SU-DHL-6 (cell line): Measurements from ENCODE around the gene PTGR3.
A peak's percentile ranks its signal among the peaks of the same experiment; 100 is the strongest.

Experiments
- H2AFZ ChIP-seq: fragments of 200-600 bp; sonication (generic); 2 replicates; pipeline ENCODE4 v1.6.1; 2014; ENCODE audit warnings: low read depth, mild to moderate bottlenecking, moderate library complexity, mixed read lengths, antibody characterized with exemption, low read length; ENCODE audit not compliant: severe bottlenecking
- H3F3A ChIP-seq: fragments of 200-600 bp; shearing (Covaris generic); 2 replicates; pipeline ENCODE4 v1.6.0; 2016; ENCODE audit warnings: antibody characterized with exemption, mild to moderate bottlenecking; ENCODE audit not compliant: insufficient read depth
- H3K27ac ChIP-seq: fragments of 200-600 bp; sonication (generic); 2 replicates; pipeline ENCODE4 v1.5.1; 2016; ENCODE audit warnings: low read depth, mild to moderate bottlenecking, low read length, moderate library complexity, mixed read lengths
- H3K27me3 ChIP-seq: fragments of 200-600 bp; sonication (generic), shearing (Covaris generic); 2 replicates; pipeline ENCODE4 v1.6.0; 2014; ENCODE audit warnings: mild to moderate bottlenecking, low read length
- H3K36me3 ChIP-seq: fragments of 200-600 bp; sonication (generic); 2 replicates; pipeline ENCODE4 v1.6.1; 2014; ENCODE audit warnings: mild to moderate bottlenecking, low read length, mixed read lengths
- H3K4me2 ChIP-seq: fragments of 300-600, 200-600 bp; shearing (Covaris generic), sonication (generic); 2 replicates; pipeline ENCODE4 v1.6.0; 2014; ENCODE audit warnings: low read length, low read depth, mild to moderate bottlenecking; ENCODE audit not compliant: poor library complexity, severe bottlenecking
- H3K4me3 ChIP-seq: fragments of 200-600 bp; sonication (generic); 2 replicates; pipeline ENCODE4 v1.5.1; 2014; ENCODE audit warnings: antibody characterized with exemption, low read length, mild to moderate bottlenecking, mixed read lengths; ENCODE audit not compliant: insufficient read depth, poor library complexity, severe bottlenecking
- H3K79me2 ChIP-seq: fragments of 200-600 bp; sonication (generic); 2 replicates; pipeline ENCODE4 v1.6.1; 2014; ENCODE audit warnings: mild to moderate bottlenecking, low read length, moderate library complexity; ENCODE audit not compliant: insufficient read depth
- H3K9ac ChIP-seq: fragments of 200-600 bp; sonication (generic); 2 replicates; pipeline ENCODE4 v1.7.0; 2014; ENCODE audit warnings: mild to moderate bottlenecking, low read length
- H3K9me2 ChIP-seq: fragments of 200-600 bp; sonication (generic); replicated peaks from 2 replicates; pipeline ENCODE4 v1.6.1; 2014; ENCODE audit warnings: low read length; ENCODE audit not compliant: insufficient read depth
- H3K9me3 ChIP-seq: fragments of 200-600 bp; sonication (generic); 2 replicates; pipeline ENCODE4 v1.6.1; 2014; ENCODE audit warnings: low read length, mixed read lengths; ENCODE audit not compliant: insufficient read depth
- H4K20me1 ChIP-seq: fragments of 200-600 bp; sonication (generic); 2 replicates; pipeline ENCODE4 v1.6.1; 2014; ENCODE audit warnings: low read depth, mild to moderate bottlenecking, antibody characterized with exemption, low read length, moderate library complexity, mixed read lengths
- CTCF ChIP-seq: fragments of 200-600 bp; sonication (generic); IDR thresholded peaks from one replicate; pipeline ENCODE4 v1.5.1; 2017; ENCODE audit warnings: antibody characterized with exemption, mild to moderate bottlenecking, low read length, moderate library complexity; ENCODE audit not compliant: insufficient read depth, poor library complexity, severe bottlenecking
- EZH2phosphoT487 ChIP-seq: fragments of 200-600 bp; sonication (generic), shearing (Covaris generic); conservative IDR thresholded peaks from 2 replicates; pipeline ENCODE4 v1.6.1; 2018; ENCODE audit warnings: mild to moderate bottlenecking, antibody characterized with exemption, low read length, moderate library complexity, mixed read lengths

Gene PTGR3

GRCh38 chr18:75213611-75214331 is 4.8 kb upstream of the PTGR3 start:
- Histone ChIP-seq H3K9me2 (no peaks in the 10 kb centered on the region), H3K4me3 (no peak overlapping the region), H3K9ac (no peak overlapping the region), H3K27ac (no peak overlapping the region), H2AFZ (no peak overlapping the region), H3F3A (peaks cover 4% of the 10 kb centered on the region; the same call in 1 of the 2 replicates), H3K9me3 (no peaks in the 10 kb centered on the region), H3K36me3 (no peaks in the 10 kb centered on the region), H3K79me2 (no peaks in the 10 kb centered on the region), H4K20me1 (peaks cover 15% of the 10 kb centered on the region; the same call in 1 of the 2 replicates), H3K27me3 (no peaks in the 10 kb centered on the region), H3K4me2 (no peak overlapping the region)
- no peak for TF ChIP-seq EZH2phosphoT487
- TF ChIP-seq CTCF, result no peak

GRCh38 chr18:75212751-75213090 is 3.8 kb upstream of the PTGR3 start:
- Histone ChIP-seq H3F3A (peaks cover 4% of the 10 kb centered on the region; the same call in 1 of the 2 replicates), H4K20me1 (peaks cover 10% of the 10 kb centered on the region; the same call in 1 of the 2 replicates), H2AFZ (no peak overlapping the region), H3K4me3 (no peak overlapping the region), H3K9me2 (no peaks in the 10 kb centered on the region), H3K4me2 (peak overlapping the region; percentile 52), H3K9ac (no peak overlapping the region), H3K79me2 (no peaks in the 10 kb centered on the region), H3K36me3 (no peaks in the 10 kb centered on the region), H3K27me3 (no peaks in the 10 kb centered on the region), H3K27ac (no peak overlapping the region), H3K9me3 (no peaks in the 10 kb centered on the region)
- TF ChIP-seq CTCF (no peak), EZH2phosphoT487 (no peak)

GRCh38 chr18:75211953-75212750 is 3.2 kb upstream of the PTGR3 start:
- Histone ChIP-seq H3K9me2 (no peaks in the 10 kb centered on the region), H3K27me3 (no peaks in the 10 kb centered on the region), H4K20me1 (peaks cover 9% of the 10 kb centered on the region; the same call in 1 of the 2 replicates), H3K79me2 (no peaks in the 10 kb centered on the region), H3K9ac (peak overlapping the region; percentile 50), H3K36me3 (no peaks in the 10 kb centered on the region), H3K4me2 (peak overlapping the region; percentile 52), H3F3A (peaks cover 4% of the 10 kb centered on the region), H3K27ac (no peak overlapping the region), H3K9me3 (no peaks in the 10 kb centered on the region), H3K4me3 (peak overlapping the region; percentile 46), H2AFZ (no peak overlapping the region)
- no peak for TF ChIP-seq EZH2phosphoT487
- no peak for TF ChIP-seq CTCF
